Measurements from ENCODE around the gene CST7.

- TF ChIP-seq CTCF (IDR thresholded peaks at IDR 0.05) (no peak), POLR2A (IDR thresholded peaks at IDR 0.05) (no peak)
Measured at GRCh38 chr20:24943196-24943595, 5.9 kb upstream of the CST7 start.

Measured in esophagus squamous epithelium (tissue), 4 donors.